HG02623 (cell line): ENCODE results near the gene NUP85.
"Not testable (repeated sequence)": the region's sequence is repeated elsewhere in the genome, so short reads cannot be mapped to it uniquely, and the experiment has no call there.

Experiments used
- ATAC-seq: cut with Tn5 transposase; IDR thresholded peaks from one replicate; pipeline ENCODE4 v1.9.1; 2021; ENCODE audit warnings: moderate library complexity; ENCODE audit not compliant: unreplicated experiment

NUP85 gene

GRCh38 chr17:75240394-75241142, 35.1 kb downstream of the NUP85 start:
- no peak for ATAC-seq

- no peak for ATAC-seq
These were observed 35.6 kb downstream of the NUP85 start for GRCh38 chr17:75241143-75241430.

DNA sequence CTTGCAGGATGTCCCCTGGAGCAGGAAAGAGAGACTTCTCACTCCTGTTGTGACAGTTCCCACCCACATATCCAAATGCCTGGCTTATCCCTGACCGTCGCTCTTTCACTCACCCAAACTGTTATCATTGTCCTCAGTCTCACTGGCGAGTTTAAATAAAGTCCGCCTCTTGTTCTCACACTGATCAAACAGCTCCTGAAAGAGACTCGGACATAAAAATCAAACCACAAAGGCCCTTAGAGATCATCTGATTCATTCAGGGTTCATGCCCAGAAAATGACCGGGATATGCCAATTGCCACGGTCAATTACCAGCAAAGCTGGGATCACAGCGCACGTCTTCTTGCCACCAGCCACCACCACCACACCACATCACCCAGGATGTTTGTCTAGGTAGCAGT, 36.0 kb downstream of the NUP85 start:
- no peak for ATAC-seq

- ATAC-seq, result no peak
These were observed 36.5 kb downstream of the NUP85 start for GRCh38 chr17:75241996-75242460.

DNA sequence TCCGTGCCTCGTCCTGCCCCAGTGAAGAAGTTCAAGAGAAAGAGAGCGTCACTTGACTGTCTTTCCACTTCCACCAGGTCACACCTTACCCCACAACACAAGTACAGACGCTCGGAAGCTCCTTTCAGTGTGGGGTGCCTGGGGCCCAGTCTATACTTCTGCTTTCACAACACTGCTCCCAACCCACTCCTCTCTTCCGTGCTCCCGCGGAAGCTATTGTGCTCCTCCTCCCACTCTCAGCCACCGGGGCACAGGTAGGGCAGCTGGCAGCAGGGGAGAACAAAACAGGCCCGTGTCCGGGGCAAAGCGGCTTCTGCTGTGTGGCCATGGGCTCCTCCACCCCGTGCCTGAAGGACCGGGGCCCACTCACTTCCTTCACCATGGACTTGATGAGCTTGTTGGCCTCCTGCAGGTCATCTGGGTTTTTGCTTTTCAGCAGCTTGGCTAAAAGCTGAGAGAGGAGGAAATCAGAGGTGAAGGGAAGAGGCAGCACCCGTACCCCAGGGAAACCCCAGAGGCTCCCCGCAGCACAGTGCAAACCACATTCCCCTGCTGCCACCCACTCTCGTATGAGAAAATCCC, 37.1 kb downstream of the NUP85 start:
- no peak for ATAC-seq

DNA sequence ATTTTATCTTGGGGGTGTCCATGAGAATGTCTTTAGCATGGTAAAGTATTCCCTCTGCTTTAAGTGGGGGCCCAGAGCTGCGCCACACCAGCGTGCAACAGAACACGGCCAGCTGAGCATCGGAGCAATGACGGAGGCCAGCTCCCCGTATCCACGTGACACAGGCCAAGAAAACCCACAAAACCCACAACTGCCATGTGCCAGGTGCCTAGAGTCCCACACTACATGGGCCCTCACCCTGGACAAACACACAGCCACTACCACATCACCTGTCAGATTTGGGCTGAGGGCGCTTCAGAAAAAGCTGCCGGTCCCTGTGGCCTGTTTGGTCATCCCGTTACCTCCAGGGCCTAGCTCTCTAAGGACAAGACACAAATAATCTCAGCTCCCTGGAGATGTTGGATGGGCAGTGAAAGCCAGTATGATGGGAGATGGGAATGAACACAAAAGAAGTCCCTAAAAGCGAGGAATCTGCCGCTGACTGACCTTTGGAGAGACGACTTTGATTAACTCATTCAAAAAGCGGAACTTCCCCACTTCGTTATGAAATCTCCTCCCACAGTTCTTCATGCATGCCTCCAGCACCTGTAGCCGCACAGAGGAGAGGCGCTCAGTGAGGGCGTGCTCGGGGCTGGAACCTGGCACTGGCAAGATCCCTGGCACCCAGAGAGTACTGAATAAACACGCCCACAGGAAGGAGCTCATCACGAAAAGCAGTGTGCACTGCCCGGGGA, 38.8 kb downstream of the NUP85 start:
- ATAC-seq, result no peak

- ATAC-seq, result no peak
These were observed 39.5 kb downstream of the NUP85 start for GRCh38 chr17:75245011-75245410.

GRCh38 chr17:75246404-75246803, 40.9 kb downstream of the NUP85 start:
- ATAC-seq, result no peak

DNA sequence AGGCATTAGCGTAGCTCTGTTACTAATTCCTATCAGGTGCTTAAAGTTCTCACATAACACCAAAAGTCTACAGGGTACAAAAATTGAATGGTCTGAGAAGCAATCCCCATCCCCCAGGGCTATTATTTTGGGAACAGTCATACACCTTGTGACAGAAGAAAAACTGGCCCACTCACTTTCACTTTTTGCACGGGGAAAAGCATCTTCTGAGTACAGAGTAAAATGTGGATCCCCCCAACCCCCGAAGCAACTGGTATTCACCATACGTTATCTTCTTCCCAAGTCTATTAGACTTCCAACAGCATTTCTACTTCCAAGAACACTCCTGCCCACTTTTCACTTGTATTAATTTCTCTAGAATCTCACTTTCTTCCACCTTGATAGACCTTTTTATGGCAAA, 44.1 kb downstream of the NUP85 start:
- ATAC-seq, result no peak

GRCh38 chr17:75250009-75250471, 44.6 kb downstream of the NUP85 start:
- peak; percentile 79 for ATAC-seq

- no peak for ATAC-seq
These were observed 46.7 kb downstream of the NUP85 start for GRCh38 chr17:75252039-75252816.

DNA sequence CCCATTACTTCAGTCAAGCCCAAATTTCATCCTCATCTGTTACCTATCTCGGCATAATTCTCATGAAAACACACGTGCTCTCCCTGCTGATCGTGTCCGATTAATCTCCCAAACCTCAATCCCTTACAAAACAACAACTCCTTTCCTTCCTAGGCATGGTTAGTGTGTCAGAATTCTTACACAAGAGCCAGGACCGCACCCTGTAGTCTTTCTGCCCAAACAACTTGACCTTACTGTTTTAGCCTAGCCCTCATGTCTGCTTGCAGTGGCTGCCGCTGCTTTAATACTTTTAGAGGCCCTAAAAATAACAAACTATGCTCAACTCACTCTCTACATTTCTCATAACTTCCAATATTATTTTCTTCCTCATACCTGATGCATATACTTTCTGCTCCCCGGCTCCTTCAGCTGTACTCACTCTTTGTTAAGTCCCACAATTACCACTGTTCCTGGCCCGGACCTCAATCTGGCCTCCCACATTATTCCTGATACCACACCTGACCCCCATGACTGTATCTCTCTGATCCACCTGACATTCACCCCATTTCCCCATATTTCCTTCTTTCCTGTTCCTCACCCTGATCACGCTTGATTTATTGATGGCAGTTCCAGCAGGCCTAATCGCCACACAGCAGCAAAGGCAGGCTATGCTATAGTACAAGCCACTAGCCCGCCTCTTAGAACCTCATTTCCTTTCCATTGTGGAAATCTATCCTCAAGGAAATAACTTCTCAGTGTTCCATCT, 50.6 kb downstream of the NUP85 start:
- ATAC-seq, result not testable (repeated sequence)

- ATAC-seq, result not testable (repeated sequence)
These were observed 51.7 kb downstream of the NUP85 start for GRCh38 chr17:75257228-75257627.

DNA sequence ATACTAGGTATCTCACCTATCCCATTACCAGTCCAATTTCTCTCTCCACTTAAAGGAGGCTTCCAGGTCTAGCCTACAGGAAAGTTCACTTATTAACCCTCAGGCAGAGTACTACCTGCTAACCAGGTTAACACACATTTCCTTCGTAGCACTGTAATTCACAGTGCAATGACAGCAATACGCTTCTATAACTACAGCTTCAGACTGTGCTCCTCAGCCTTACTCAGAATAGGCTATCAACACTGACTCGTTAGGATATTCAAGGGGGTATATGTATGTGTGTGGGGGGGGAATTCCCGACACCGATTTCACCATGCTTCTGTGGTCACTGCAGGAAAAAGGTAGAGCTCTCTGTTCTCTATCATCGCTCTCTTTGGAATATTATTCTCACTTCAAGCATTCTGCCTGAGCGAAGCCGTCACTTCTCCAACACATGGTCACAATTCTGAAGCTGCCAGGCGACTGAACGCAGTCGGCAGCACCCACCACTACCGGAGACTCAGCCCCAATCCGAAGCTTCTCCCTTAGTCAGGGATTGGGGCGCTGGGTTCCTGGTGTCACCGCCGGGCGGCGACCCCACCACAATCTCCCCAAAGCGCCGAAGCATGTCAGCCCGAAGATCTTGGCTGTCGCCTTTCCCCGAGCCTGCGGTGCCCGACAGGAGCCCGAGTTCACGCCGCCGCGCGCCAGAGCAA, 55.3 kb downstream of the NUP85 start:
- peak; percentile 20 for ATAC-seq

DNA sequence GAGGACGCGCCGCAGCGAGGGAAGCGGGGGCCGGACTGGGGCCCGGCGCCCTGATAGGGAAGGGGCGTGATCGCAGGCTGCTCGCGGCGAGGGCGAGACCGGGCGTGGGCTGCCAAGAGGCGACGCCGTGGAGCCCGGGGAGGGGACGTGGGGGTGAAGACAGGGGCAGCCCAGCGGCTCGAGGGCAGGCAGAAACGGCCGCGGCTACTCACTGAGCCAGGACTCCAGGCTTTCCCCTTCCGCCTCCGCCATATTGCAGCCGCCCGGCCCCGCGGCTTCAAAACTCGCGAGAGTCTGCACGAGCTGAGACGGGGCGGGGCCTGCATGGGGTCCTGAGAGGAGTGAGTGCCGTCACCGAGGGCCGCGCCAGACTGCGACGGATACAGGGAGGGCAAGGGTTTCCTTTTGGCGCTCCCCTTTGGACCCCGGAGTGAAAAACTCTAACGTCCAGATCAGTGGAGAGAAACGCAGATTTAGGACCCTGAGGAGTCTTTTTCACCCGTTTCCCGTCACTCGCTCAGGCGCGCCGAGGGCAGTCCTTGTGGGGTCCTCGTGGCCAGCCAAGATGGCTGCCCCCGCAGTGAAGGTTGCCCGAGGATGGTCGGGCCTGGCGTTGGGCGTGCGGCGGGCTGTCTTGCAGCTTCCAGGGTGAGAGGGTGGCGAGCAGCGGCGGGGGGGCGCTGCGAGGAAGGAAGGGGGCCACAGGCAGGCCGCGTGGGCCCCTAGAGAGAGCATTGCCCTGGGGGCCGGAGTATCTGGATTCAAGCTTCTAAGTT, 56.0 kb downstream of the NUP85 start, which contains the start of the genes GGA3 and MRPS7:
Gene GGA3 (minus strand): TSS at position 271 of the 776 bp plus-strand sequence. CDS start 19 bp downstream, at position 252.
Gene MRPS7 (plus strand): TSS at position 544 of the 776 bp plus-strand sequence. CDS start 22 bp downstream, at position 566.
- ATAC-seq, result peak; percentile 87

GRCh38 chr17:75262112-75262606, 56.7 kb downstream of the NUP85 start:
- no peak for ATAC-seq

DNA sequence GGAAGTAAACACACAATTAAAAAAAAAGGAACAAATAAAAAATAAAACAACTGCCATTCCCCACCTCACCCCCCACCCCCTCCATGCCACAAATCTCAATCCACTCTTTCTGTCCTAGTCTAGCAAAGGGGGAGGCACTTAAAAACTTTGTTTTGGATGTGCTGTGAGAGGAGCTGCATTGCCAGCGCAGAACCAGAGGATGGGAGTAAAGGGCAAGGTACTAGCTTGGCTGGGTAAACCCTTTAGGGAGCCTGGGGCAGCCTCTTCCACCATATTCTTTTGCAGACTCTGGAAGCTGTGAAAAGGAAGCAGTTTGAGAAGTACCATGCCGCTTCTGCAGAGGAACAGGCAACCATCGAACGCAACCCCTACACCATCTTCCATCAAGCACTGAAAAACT, 57.6 kb downstream of the NUP85 start:
- no peak for ATAC-seq

DNA sequence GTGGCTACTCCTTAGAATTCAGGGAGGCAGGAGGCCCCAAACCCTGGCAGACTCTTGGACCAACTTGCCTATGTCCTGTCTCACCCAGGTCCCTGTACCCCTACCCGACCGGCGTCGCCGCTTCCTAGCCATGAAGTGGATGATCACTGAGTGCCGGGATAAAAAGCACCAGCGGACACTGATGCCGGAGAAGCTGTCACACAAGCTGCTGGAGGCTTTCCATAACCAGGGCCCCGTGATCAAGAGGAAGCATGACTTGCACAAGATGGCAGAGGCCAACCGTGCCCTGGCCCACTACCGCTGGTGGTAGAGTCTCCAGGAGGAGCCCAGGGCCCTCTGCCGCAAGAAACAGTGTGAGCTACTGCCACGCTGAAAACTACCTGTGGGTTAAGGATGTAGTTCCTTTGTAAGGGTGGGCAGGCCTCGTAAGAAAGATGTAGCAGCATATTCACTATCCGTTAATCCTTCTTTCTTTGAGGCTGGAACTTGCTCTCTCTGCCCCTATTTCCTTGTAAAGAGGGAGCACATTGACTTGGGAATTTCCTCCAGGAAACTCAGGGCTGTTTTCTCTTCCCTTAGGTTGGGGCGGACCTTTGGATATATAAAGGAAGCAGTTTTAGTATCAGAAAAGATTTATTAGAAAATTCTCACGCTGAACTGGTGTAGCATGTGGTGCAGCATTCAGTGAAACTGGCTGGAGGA, 60.3 kb downstream of the NUP85 start:
- ATAC-seq, result no peak
